RWPE1 (cell line): ENCODE measurements around the gene SAMD7.

ENCODE experiments used
- CTCF ChIA-PET: fragments of 350-600 bp; sonication (Branson Sonifier 250); formaldehyde crosslinking; extraction: SDS; loops from one replicate; lab custom pipeline; 2021; lab: Yijun Ruan, JAX
- POLR2A ChIA-PET: fragments of 400-600 bp; formaldehyde crosslinking; extraction: SDS; loops from one replicate; lab custom pipeline; 2020; ENCODE audit warnings: antibody characterized with exemption; ENCODE audit not compliant: low non-redundant PET; lab: Yijun Ruan, JAX
- DNase-seq: peaks from one replicate; pipeline ENCODE4 v3.0.0; 2012; ENCODE audit warnings: low spot score
- H3K27ac ChIP-seq: fragments of 450-650 bp; 2 replicates; pipeline ENCODE4 v1.5.1; 2017
- TF ChIP-seq, protein P1 (sequence below): fragments of 450-650 bp; conservative IDR thresholded peaks from 2 replicates; pipeline ENCODE4 v1.5.1; 2017; ENCODE audit warnings: low read depth, mild to moderate bottlenecking

The SAMD7 gene

DNA sequence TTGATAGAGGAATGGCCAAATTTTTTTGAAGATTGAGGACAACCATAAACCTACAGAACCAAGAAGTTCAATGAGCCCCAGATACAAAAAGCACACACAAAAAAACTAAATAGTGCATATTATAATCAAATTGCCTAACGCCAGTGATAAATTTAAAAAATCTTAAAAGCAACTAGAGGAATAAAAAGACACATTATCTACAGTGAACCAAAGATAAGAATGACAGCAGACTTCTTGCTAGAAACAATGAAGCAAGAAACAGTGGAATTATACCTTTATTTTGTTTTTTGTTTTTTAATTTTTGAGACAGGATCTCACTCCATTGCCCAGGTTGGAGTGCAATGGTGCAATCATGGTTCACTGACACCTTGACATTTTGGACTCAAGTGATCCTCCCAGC, 9.9 kb upstream of the SAMD7 start:
- POLR2A ChIA-PET = no interaction called here
- CTCF ChIA-PET = no interaction called here

GRCh38 chr3:169905404-169905803, 6.0 kb upstream of the SAMD7 start:
- CTCF ChIA-PET = no interaction called here
- no peak for DNase-seq
- POLR2A ChIA-PET = no interaction called here
- no peak overlapping the region for H3K27ac ChIP-seq
- TF ChIP-seq, protein P1, sequence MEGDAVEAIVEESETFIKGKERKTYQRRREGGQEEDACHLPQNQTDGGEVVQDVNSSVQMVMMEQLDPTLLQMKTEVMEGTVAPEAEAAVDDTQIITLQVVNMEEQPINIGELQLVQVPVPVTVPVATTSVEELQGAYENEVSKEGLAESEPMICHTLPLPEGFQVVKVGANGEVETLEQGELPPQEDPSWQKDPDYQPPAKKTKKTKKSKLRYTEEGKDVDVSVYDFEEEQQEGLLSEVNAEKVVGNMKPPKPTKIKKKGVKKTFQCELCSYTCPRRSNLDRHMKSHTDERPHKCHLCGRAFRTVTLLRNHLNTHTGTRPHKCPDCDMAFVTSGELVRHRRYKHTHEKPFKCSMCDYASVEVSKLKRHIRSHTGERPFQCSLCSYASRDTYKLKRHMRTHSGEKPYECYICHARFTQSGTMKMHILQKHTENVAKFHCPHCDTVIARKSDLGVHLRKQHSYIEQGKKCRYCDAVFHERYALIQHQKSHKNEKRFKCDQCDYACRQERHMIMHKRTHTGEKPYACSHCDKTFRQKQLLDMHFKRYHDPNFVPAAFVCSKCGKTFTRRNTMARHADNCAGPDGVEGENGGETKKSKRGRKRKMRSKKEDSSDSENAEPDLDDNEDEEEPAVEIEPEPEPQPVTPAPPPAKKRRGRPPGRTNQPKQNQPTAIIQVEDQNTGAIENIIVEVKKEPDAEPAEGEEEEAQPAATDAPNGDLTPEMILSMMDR = no peak

More for the DNA sequence above, 9.9 kb upstream of the SAMD7 start:
- TF ChIP-seq, protein P1 = no peak
- no peak for DNase-seq
- no peak overlapping the region for H3K27ac ChIP-seq

- DNase-seq = no peak
- no peak overlapping the region for H3K27ac ChIP-seq
- TF ChIP-seq, protein P1 = no peak
- CTCF ChIA-PET = no interaction called here
- POLR2A ChIA-PET = no interaction called here
These were observed 3.9 kb upstream of the SAMD7 start for GRCh38 chr3:169907476-169907875.

- H3K27ac ChIP-seq = no peak overlapping the region
- ChIA-PET CTCF (no interaction called here), POLR2A (no interaction called here)
- DNase-seq = no peak
- TF ChIP-seq, protein P1 = no peak
These were observed 3.4 kb upstream of the SAMD7 start for GRCh38 chr3:169907944-169908343.

DNA sequence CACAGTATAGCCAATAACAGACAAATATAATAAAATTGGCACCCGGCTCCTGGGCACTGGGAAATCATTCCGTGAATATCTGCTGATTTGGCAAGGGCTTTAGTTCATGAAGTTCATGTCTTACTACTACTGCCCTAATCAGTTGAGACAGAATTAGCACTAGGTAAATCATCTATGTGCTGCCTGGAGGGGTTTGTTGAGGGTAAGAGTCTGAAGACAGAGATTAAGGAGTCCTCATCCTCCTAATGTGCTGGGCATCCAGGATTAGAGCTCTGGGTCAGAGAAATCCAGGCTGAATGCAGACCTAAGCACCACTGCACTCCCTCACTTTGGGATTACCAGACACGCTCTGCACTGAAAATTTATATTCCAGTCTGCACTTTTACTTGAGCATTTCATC, 2.0 kb downstream of the SAMD7 start:
- POLR2A ChIA-PET = no interaction called here
- DNase-seq = no peak
- CTCF ChIA-PET = no interaction called here
- H3K27ac ChIP-seq = no peak overlapping the region
- TF ChIP-seq, protein P1 = no peak

DNA sequence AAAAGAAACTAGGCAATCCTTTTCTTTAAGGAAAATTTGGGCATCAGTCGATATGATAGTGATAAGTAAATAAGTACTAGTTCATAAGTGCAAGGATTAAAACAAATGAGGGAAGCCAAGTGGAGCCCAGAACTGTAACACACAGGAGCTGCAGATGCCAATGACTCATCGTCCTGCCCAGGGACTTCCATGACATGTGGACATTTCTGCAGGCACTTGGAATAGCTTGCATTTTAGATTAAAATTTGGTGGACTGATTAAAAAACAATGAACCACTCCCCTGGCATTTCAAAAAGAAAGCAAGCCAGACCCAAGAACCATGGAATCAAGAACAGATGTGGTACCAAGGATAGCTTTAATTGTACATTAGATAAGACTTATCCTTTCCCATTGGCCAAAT, 2.9 kb downstream of the SAMD7 start:
- TF ChIP-seq, protein P1 = no peak
- DNase-seq = no peak
- H3K27ac ChIP-seq = no peak overlapping the region
- ChIA-PET CTCF (interaction anchor here (0.5 to 0.7 kb wide), 2 partner anchors 8 to 356 kb away, joined by 3 to 4 read pairs; no protein-coding TSS in a partner anchor), POLR2A (no interaction called here)

- TF ChIP-seq, protein P1 = no peak
- H3K27ac ChIP-seq = no peak overlapping the region
- POLR2A ChIA-PET = no interaction called here
- CTCF ChIA-PET = no interaction called here
- DNase-seq = no peak
These were observed 11.8 kb downstream of the SAMD7 start for GRCh38 chr3:169923189-169923588.
